ENCODE measurements around the gene KIF26B.

- TF ChIP-seq, protein P1, sequence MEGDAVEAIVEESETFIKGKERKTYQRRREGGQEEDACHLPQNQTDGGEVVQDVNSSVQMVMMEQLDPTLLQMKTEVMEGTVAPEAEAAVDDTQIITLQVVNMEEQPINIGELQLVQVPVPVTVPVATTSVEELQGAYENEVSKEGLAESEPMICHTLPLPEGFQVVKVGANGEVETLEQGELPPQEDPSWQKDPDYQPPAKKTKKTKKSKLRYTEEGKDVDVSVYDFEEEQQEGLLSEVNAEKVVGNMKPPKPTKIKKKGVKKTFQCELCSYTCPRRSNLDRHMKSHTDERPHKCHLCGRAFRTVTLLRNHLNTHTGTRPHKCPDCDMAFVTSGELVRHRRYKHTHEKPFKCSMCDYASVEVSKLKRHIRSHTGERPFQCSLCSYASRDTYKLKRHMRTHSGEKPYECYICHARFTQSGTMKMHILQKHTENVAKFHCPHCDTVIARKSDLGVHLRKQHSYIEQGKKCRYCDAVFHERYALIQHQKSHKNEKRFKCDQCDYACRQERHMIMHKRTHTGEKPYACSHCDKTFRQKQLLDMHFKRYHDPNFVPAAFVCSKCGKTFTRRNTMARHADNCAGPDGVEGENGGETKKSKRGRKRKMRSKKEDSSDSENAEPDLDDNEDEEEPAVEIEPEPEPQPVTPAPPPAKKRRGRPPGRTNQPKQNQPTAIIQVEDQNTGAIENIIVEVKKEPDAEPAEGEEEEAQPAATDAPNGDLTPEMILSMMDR (IDR thresholded peaks at IDR 0.05): no peak
- TF ChIP-seq SIN3A (IDR thresholded peaks at IDR 0.05; ENCODE audit: borderline replicate concordance, low read depth, low read length) (no peak), EZH2phosphoT487 (IDR thresholded peaks at IDR 0.05; ENCODE audit: borderline replicate concordance, low read depth) (no peak), JUND (IDR thresholded peaks at IDR 0.05) (no peak), MEF2A (IDR thresholded peaks at IDR 0.05; ENCODE audit: borderline replicate concordance, low read depth) (no peak), POLR2AphosphoS5 (IDR thresholded peaks at IDR 0.05; ENCODE audit: low read depth, low read length) (no peak), TCF12 (IDR thresholded peaks at IDR 0.05) (no peak), REST (IDR thresholded peaks at IDR 0.05; ENCODE audit: low read depth, low read length) (no peak), ELF1 (IDR thresholded peaks at IDR 0.05) (no peak), SMC3 (IDR thresholded peaks at IDR 0.05; ENCODE audit: low read depth, low read length) (no peak)
- TF ChIP-seq, protein P2, sequence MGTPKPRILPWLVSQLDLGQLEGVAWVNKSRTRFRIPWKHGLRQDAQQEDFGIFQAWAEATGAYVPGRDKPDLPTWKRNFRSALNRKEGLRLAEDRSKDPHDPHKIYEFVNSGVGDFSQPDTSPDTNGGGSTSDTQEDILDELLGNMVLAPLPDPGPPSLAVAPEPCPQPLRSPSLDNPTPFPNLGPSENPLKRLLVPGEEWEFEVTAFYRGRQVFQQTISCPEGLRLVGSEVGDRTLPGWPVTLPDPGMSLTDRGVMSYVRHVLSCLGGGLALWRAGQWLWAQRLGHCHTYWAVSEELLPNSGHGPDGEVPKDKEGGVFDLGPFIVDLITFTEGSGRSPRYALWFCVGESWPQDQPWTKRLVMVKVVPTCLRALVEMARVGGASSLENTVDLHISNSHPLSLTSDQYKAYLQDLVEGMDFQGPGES (IDR thresholded peaks at IDR 0.05; ENCODE audit: low read depth, low read length): no peak
These were observed 428.3 kb downstream of the KIF26B start for GRCh38 chr1:245583081-245583480.

All from SK-N-SH (cell line).